GM21619 (cell line): ENCODE data around the gene DNASE1L1.
"Not testable (repeated sequence)": the region's sequence is repeated elsewhere in the genome, so short reads cannot be mapped to it uniquely, and the experiment has no call there.

ENCODE experiments used
- ATAC-seq: cut with Tn5 transposase; IDR thresholded peaks from one replicate; pipeline ENCODE4 v1.9.1; 2021; ENCODE audit not compliant: unreplicated experiment

DNASE1L1 gene

DNA sequence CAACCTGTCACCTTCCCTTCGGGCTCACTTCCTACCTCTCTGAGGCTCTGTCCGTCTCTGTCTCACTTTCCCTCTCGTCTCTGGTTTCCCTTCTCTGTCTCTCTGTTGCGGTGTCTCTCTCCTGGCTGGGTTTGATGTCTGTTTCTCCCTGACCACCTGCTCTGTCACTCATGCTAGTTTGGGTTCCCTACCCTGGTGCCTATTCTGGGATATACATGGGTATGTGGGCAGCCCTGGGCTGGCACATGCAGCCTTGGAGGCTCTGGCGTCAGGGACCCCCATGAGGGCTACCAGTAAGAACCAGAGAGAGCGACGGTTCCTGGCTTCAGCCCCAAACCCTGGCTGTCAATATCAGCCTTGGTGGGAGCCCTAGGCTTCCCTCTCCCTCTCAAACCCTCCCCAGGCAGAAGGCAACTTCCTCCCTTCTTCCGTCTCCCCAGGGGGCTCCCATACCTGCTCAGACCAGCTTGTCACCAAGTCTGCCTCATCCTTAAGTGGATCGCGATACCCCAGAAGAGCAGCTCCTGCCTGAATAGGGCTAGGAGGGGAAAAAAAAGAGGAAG, 314 bp downstream of the DNASE1L1 start:
- ATAC-seq, result peak; percentile 5

DNA sequence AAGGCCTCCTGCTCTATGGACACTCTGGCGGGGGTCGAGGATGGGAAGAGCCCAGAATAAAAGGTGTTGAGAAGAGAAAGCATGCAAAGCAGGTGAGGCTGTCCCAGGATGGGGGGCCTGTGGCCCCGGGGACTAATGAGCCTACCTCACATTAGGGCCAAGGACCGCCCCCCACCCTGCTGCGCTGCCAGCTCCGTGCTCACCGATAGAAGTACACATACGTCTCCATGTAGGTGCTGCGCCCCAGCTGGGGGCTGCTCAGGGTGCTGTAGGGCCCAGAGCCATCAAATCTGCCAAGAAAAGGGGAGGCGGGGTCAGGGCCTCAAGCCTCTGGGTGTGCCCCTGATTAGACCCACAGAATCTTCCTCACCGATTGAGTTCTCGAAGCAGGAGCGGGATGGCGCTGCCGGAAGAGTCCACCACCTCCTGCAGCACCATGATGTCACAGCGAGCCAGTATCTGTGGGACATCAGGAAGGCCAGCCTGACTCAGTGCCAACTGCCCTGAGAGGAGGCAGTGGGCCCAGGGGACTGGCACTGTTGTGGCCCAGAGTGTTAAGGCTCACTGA, 4.3 kb downstream of the DNASE1L1 start:
- no peak for ATAC-seq

DNA sequence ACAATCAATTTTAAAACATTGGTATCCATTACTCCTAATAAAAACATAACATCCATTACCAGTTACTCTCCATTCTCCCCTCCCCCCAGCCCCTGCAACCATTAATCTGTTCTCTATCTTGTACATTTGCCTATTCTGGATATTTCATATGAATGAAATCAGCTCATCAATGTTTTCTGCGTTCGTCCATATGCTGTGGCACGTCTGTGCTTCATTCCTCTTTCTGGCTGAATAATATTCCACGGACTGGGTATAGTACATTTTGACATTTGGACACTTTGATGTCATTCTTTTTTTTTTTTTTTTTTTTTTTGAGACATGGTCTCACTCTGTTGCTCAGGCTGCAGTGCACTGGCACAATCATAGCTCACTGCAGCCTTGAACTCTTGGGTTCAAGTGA, 5.2 kb downstream of the DNASE1L1 start:
- ATAC-seq, result no peak

DNA sequence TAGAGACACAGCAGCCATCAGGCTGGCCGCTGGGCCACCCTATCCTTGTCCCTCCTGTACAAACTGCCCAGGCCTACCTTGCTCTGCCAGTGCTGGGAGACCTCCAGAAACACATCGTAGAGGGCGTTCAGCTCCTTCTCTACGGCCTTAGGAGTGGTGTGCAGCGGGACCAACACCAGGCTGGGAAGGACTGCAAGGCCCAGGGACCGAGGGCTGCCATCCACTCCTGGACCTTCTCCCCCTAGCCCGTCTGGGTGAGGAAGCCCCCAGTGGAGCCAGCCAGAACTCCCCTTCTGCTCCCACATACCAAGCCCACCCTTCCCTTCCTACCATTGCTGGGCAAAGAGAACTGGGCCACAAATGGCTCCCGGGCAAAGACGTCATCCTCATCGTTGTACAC, 5.9 kb downstream of the DNASE1L1 start:
- no peak for ATAC-seq

DNA sequence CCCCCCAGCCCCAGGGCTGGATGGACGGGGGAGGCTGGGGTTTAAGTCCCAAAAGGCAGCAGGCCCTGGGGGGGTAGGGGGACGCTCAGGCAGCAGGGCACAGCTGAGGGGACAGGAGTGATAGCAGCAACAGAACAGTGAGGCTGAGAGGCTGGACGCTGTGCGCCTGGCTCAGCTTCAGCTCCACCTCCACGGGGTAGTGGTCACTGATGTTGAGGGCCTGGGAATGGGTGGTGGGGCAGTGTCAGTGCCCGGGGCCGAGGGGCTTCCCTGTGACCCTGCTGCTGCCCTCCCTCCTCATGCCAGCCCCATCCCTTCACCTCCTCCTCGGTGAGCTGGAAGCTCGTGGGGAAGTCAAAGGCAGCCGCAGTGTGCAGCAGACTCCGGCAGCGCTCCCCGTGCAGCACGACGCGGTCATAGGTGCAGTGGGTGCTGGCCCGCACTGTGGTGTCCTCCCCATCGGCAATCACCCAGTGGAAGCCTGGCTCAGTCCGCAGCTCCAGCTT, 6.4 kb downstream of the DNASE1L1 start:
- no peak for ATAC-seq

DNA sequence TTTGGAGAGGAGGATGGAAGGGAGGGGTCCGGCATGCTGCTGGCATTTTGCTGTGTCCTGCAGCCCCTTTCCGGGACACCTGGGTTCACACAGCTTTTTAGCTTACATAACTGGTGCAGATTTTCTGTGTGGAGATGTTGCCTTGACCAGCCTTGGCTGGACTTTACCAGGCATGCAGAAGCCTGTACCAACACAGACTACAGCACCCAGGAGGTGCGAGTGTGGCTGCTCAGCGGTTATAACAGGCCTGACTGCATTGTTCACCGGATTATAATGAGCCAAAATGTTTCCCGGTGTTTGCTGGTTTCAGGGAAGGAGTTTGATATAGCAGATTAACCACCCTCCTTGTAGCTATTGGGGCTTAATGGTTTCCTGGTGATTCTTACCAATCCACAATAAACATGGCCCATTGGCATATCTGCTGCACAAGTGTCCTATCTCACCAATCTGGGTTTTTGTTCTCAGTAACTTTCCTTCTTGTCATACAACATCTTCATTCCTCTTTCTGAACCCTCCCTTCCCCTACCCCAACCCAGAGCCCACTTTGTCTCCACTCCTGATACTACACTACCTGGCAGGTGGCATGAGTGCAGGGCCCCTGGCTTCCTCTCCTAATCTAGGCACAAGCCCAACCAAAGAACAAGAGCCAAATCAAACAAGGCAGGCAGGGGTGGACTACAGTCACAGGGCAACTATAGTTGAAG, 7.0 kb downstream of the DNASE1L1 start:
- no peak for ATAC-seq

DNA sequence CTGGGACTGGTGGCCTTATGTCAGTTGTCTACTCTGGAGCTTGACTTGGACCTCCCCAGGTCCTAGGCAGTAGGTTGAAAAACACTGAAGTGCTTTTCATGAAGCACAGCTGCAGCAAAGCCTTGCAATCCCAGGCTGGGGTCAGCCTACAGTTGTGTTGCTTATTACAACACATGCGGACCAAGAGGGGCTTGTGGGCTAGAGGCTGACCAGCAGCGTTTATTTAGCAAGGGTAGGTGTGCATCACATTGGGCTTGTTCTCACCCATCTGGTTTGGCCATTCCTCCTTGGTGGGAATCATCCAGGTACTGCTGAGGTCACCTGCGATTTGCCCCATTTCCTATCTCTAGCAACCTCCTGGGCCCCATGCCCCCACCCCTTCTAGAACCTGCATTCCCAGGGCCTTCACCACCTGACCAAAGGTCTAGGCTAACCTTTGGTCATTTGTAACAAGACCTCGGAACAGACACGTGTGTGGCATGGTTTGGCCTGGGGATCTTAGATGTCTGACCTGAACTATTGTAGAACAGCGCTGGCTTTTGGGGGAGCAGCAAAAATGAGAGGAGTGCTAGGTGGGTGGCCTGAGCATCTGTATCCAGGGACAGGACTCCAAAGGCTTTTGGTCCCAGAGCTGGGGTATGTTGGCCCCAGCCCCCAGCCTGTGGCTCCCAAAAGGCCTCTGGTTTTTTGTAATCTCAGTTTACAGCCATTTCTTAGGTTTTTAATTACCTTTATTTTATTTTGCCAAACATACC, 7.8 kb downstream of the DNASE1L1 start:
- ATAC-seq, result no peak

DNA sequence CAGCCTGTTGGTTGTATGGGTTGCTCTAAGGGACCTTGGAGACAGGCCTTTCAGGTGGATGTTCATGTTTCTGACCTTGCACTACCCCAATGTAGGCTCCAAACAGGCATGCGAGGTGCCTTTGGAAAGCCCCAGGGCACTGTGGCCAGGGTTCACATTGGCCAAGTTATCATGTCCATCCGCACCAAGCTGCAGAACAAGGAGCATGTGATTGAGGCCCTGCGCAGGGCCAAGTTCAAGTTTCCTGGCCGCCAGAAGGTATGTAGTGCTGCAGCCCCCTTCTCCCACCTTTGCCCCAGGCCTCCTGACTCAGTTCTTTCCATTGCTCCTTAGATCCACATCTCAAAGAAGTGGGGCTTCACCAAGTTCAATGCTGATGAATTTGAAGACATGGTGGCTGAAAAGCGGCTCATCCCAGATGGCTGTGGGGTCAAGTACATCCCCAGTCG, 8.7 kb downstream of the DNASE1L1 start:
- ATAC-seq, result not testable (repeated sequence)

DNA sequence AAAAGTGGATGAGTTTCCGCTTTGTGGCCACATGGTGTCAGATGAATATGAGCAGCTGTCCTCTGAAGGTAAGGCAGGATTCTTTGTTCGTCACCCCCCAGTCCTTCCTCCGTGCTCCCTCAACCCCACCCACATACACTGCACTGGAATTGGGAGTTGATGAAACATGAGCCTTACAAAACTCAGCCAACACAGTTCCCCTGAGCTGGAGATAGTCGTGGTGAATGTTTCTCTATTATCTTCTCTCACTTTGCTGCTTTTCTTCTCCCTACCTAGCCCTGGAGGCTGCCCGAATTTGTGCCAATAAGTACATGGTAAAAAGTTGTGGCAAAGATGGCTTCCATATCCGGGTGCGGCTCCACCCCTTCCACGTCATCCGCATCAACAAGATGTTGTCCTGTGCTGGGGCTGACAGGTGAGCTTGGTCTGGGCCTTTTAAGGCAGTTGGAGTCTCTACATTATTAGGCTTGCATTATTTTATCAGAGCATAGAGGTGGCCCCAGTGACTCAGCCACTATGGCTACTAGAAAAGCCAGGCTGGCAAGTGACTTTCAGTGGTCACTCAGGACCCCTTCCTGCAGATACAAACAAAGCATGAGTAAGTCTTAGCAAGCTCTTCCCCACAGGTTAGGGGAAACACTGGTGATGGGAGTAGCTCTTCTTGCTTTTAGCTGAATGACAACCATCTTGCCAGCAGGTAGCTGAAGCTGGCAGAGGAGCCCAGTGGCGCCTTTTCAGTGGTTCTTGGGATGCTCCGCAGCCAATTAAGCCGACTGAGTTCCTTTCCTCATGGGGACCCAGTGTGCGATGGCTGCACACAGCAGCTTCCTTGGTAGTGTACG, 9.3 kb downstream of the DNASE1L1 start:
- no peak for ATAC-seq

DNA sequence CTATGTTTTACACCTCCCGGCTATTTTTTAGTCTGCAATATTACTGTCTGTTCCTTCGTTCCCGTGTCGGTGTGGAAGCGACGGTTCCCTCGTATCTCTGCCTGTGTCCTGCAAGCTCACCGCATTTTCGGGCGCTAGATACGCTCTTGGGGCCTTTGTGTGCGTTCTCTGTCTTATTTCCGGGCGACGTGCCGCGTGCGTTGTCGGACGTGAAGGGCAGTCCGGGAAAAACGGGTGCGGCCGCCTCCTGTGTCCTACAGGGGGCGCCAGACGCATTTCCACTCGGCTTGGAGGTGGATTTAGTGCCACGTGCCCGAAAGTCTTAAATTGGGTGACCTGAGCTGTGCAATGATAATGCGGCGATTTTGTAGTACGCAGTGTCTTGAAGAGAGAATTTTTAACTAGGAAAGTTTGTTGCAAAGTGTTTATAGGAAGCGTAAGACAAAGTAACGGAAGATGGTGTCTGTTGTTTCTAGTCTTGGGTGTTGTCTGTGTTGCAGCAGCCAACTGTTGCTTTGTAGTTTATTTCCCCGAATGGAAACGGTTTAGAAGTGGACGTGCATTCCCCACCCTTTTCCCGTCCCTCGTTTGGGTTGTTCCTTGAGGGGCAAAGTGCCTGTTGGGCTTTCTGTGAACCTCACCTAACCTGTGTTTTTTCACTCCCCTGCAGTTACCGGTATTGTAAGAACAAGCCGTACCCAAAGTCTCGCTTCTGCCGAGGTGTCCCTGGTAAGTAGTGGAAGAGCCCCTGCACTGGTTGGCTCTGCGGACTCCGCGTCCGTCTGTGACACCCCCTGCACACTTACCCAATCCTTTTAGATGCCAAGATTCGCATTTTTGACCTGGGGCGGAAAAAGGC, 10.2 kb downstream of the DNASE1L1 start:
- ATAC-seq, result peak; percentile 28

DNA sequence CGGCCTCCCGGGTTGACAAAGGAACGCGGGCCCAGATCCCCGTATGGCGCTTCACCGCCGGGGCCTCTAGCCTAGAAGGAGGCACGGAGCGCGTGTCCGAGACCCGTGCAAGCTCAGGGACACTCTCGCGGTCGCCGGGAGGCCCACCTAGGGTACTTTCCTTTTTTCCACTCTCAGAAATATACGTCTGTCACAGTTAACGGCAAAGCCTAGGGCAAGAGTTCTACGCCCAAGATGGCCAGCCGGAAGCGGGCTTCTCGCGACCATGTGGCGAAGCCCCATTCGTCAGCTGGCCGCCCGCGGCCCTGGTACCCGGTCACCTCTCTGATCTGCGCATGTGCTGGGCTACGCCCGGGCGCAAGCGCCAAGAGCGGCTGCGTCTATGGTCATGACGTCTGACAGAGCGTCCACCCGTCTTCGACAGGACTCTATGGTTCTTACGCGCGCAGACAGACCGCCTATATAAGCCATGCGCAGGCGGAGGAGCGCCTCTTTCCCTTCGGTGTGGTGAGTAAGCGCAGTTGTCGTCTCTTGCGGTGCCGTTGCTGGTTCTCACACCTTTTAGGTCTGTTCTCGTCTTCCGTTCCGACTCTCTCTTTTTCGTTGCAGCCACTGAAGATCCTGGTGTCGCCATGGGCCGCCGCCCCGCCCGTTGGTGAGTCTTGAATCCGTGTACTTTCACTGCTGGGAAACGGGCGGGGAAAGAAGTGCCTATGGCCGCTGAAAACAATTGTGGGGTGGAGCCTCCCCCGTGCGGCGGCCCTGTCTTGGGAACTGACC, 11.0 kb downstream of the DNASE1L1 start, which contains the start of gene RPL10:
Gene RPL10 (plus strand): TSS at position 490 of the 780 bp plus-strand sequence. CDS start 143 bp downstream, at position 633.
- ATAC-seq, result peak; percentile 76

DNA sequence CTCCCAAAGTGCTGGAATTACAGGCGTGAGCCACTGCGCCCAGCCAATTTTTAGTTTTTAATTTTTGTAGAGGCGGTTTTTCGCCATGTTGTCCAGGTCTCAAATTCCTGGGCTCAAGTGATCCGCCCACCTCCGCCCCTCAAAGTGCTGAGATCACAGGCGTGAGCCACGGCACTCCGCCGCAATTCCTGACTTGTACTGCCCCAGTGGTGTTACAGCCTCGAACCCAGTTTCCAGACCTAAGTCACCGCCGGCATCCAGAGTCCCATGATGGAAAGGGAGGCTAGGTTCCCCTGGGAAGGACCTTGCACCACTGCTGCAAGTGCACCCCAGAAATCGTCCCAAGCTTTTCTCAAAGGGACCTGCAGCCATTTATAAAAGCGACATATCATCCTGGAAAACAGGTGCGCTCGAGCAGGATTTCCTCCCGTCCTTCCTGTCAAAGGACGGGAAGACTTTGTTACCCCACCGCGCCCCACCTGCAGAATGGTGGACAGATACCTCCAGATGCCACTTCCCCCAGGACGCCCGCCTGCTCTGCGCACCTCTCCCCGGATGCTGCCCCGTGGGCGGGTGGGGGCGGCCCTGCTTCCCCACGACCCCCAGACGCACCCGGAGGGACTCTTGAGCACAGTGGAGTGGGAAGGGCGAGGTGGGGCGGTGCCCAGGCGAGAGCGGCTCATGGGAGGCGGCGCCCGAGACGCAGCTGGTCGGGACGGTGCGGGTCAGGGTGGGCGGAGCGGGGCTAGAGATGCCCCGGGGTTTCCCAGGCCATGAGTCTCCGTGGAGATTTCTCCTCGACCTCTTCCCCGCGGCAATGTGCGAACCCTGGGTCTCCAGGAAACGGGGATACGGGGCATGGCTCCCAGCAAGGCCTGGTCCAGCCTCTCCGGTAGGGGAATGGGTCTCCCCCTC, 11.8 kb downstream of the DNASE1L1 start:
- ATAC-seq, result peak; percentile 58

DNA sequence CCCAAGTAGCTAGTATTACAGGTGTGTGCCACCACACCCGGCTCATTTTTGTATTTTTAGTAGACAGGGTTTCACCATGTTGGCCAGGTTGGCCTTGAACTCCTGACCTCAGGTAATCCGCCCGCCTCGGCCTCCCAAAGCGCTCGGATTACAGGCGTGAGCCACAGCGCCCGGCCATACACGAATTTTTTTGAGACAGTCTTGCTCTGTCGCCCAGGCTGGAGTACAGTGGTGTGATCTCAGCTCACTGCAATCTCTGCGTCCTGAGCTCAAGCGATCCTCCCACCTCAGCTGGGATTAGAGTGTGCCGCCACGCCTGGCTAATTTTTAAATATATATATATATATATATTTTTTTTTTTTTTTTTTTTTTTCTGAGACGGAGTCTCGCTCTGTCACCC, 12.7 kb downstream of the DNASE1L1 start:
- not testable (repeated sequence) for ATAC-seq

DNA sequence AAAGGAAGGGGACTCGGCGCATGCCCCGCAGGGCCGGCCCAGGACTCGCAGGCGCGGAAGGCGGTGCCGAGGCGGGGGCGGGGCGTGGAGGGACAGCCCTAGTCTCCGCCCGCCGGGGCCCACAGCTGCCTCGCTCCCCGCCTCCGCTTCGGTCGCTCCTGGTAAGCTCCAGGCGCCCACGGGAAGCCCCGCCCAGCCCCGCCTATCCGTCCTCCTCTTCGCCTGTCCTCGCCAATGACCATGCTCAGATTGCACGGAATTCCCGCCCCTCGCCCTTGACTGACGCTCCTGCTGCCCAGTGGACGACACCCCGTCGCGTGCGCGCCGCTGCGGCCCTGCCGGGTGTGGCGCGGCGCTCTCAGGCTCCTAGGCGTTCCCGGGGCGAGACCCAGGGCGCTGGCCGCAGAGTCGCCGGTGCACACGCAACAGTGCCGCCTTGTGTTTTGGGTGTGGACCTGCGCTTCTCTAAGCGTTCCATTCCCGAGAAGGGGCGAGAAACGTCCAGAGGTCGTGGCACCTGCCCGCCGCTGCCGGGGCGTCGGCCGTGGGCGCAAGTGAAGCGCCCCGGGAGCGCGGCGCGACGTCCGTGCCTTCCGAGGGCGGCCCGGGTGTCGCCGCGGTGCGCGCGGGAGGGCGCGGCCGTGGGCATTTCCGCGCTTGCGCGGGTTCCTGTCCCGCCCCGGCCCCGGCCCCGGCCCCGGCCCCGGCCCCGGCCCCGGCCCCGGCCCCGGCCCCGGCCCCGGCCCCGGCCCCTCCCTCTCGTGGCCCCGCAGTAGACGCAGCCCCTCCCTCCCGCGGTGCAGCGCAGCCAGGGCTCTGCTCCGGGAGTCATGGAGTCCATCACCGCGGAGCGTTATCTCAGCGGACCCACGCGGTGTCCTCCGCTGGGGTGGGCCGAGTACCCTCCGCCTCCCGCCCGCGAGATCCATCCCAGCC, 19.0 kb downstream of the DNASE1L1 start:
- peak; percentile 70 for ATAC-seq

DNA sequence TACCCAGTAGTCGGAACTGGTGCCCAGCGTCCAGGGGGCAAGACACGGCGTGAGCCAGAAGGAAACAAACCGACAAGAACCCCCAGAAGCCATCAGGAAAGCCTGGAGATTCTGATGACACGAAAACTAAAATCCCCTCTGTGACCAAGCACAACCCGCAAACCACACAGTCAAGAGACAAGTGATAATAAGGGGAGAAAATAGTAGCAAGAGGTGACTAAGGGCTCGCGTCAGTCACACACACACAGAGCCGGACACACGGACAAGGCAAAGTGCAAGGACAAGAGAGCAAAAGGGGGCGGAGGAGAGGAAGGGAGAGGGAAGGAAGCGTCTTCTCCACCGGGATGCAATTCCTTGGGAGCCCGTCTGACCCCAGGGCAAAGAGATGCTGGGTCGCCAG, 20.4 kb downstream of the DNASE1L1 start:
- ATAC-seq, result not testable (repeated sequence)

DNA sequence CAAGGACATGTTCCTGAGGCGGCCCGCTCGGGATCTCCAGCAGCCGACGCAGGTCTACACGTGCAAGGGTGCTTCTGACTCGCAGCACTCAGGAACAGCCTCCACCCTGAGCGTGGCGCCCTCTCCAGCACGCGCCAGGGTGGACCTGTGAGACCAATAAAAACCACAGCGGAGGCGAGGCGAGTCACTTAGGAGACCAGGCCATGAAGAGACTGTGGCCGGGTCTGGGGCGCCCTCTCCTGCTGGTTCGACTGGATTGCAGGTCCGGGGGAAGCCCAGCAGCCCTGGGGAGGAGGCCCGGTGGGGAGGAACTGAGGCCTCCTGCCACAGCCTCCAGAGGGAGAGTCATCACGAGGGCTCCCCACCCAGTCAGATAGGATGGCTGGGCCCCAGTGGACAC, 21.0 kb downstream of the DNASE1L1 start:
- peak; percentile 23 for ATAC-seq
